Stomach (tissue), 4 donors: ENCODE data around the gene STOML1.

Source experiments
- POLR2AphosphoS5 ChIP-seq, 3 donors: sonication (generic); formaldehyde crosslinking; IDR thresholded peaks; one replicate each; pipeline ENCODE4 v1.6.1; 2016; ENCODE audit warnings: antibody characterized with exemption in 3 of 3
- TF ChIP-seq, protein P1 (sequence below), 7 experiments: fragments of 450-650 bp in 4 of 7; fragments of 200-600 bp in 3 of 7; sonication (generic) in 3 of 7; IDR thresholded peaks; one replicate each; pipeline ENCODE4 v1.5.1; 2016 to 2019; ENCODE audit warnings: antibody characterized with exemption in 7 of 7, control low read depth in 2 of 7, mild to moderate bottlenecking in 1 of 7

- no peak for TF ChIP-seq POLR2AphosphoS5 (IDR thresholded peaks at IDR 0.05)
- TF ChIP-seq, protein P1, sequence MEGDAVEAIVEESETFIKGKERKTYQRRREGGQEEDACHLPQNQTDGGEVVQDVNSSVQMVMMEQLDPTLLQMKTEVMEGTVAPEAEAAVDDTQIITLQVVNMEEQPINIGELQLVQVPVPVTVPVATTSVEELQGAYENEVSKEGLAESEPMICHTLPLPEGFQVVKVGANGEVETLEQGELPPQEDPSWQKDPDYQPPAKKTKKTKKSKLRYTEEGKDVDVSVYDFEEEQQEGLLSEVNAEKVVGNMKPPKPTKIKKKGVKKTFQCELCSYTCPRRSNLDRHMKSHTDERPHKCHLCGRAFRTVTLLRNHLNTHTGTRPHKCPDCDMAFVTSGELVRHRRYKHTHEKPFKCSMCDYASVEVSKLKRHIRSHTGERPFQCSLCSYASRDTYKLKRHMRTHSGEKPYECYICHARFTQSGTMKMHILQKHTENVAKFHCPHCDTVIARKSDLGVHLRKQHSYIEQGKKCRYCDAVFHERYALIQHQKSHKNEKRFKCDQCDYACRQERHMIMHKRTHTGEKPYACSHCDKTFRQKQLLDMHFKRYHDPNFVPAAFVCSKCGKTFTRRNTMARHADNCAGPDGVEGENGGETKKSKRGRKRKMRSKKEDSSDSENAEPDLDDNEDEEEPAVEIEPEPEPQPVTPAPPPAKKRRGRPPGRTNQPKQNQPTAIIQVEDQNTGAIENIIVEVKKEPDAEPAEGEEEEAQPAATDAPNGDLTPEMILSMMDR (IDR thresholded peaks at IDR 0.05): no peak
Measured at GRCh38 chr15:74008901-74009300, 16.8 kb upstream of the STOML1 start.
